Neural progenitor cell (in vitro differentiated cells): Measurements from ENCODE around the gene MOGAT3. TPM values are rescaled to one million over a fixed set of nuclear protein-coding genes. Genes with fewer than 3 reads are reported as not detected.

Experiments
- DNase-seq: peaks from one replicate; pipeline ENCODE4 v3.0.0-alpha.2; 2016; ENCODE audit warnings: low spot score
- H2AFZ ChIP-seq: fragments of 200-600 bp; sonication (generic); replicated peaks from 2 replicates; pipeline ENCODE4 v1.6.1; 2016; ENCODE audit warnings: antibody characterized with exemption
- H3F3A ChIP-seq: fragments of 200-600 bp; sonication (generic); 2 replicates; pipeline ENCODE4 v1.6.1; 2016; ENCODE audit warnings: antibody characterized with exemption, low read depth
- H3K27ac ChIP-seq: fragments of 200-600 bp; sonication (generic); 2 replicates; pipeline ENCODE4 v1.5.1; 2016; ENCODE audit warnings: mild to moderate bottlenecking
- H3K27me3 ChIP-seq: fragments of 200-600 bp; sonication (generic); 2 replicates; pipeline ENCODE4 v1.6.1; 2016; ENCODE audit warnings: mild to moderate bottlenecking, moderate library complexity
- H3K36me3 ChIP-seq: fragments of 200-600 bp; sonication (generic); 2 replicates; pipeline ENCODE4 v1.5.1; 2016
- H3K4me1 ChIP-seq: fragments of 200-600 bp; sonication (generic); 2 replicates; pipeline ENCODE4 v1.6.1; 2016; ENCODE audit warnings: mixed run types
- H3K4me2 ChIP-seq: fragments of 200-600 bp; sonication (generic); 2 replicates; pipeline ENCODE4 v1.6.1; 2016
- H3K4me3 ChIP-seq: fragments of 200-600 bp; sonication (generic); 2 replicates; pipeline ENCODE4 v1.5.1; 2016
- H3K79me2 ChIP-seq: fragments of 200-600 bp; sonication (generic); 2 replicates; pipeline ENCODE4 v1.6.1; 2016; ENCODE audit warnings: low read depth
- H3K9ac ChIP-seq: fragments of 200-600 bp; sonication (generic); 2 replicates; pipeline ENCODE4 v1.6.1; 2016
- H3K9me3 ChIP-seq: fragments of 200-600 bp; sonication (generic); 2 replicates; pipeline ENCODE4 v1.5.1; 2016; ENCODE audit warnings: low read depth
- H4K20me1 ChIP-seq: fragments of 200-600 bp; sonication (generic); 2 replicates; pipeline ENCODE4 v1.6.1; 2016; ENCODE audit warnings: low read depth
- H3K27ac Mint-ChIP-seq: 3 replicates; pipeline ENCODE4 v1.8.0; 2021; ENCODE audit warnings: mixed read lengths
- H3K27me3 Mint-ChIP-seq: 2 replicates; pipeline ENCODE4 v1.8.0; 2022; ENCODE audit warnings: low read depth, mild to moderate bottlenecking, inconsistent platforms, moderate library complexity, mixed read lengths; ENCODE audit not compliant: insufficient read depth
- H3K36me3 Mint-ChIP-seq: 3 replicates; pipeline ENCODE4 v1.8.0; 2021; ENCODE audit warnings: mixed read lengths
- H3K4me1 Mint-ChIP-seq: 3 replicates; pipeline ENCODE4 v1.8.0; 2021; ENCODE audit warnings: mixed read lengths
- H3K4me3 Mint-ChIP-seq: 3 replicates; pipeline ENCODE4 v1.8.0; 2021; ENCODE audit warnings: mild to moderate bottlenecking, moderate library complexity, mixed read lengths
- H3K9me3 Mint-ChIP-seq: 3 replicates; pipeline ENCODE4 v1.8.0; 2020; ENCODE audit warnings: mixed read lengths
- EZH2 ChIP-seq: fragments of 200-600 bp; sonication (generic); IDR thresholded peaks from 2 replicates; pipeline ENCODE4 v1.6.1; 2017; ENCODE audit warnings: antibody characterized with exemption, mild to moderate bottlenecking, moderate library complexity
- EZH2phosphoT487 ChIP-seq: fragments of 200-600 bp; sonication (generic); IDR thresholded peaks from 2 replicates; pipeline ENCODE4 v1.6.1; 2017; ENCODE audit warnings: antibody characterized with exemption
- total RNA-seq: library from RNA; depleted of rRNA; stranded (reverse); fragments of >200 nt; gene quantifications from 2 replicates; pipeline ENCODE4 v1.2.3, GENCODE V29; 2015; ENCODE audit warnings: low replicate concordance
- TF ChIP-seq, protein P1 (sequence below): fragments of 200-600 bp; sonication (generic); IDR thresholded peaks from 2 replicates; pipeline ENCODE4 v1.5.1; 2017; ENCODE audit warnings: antibody characterized with exemption, mild to moderate bottlenecking

The MOGAT3 gene
- total RNA-seq, 1 donor from 2014 or later = not detected

DNA sequence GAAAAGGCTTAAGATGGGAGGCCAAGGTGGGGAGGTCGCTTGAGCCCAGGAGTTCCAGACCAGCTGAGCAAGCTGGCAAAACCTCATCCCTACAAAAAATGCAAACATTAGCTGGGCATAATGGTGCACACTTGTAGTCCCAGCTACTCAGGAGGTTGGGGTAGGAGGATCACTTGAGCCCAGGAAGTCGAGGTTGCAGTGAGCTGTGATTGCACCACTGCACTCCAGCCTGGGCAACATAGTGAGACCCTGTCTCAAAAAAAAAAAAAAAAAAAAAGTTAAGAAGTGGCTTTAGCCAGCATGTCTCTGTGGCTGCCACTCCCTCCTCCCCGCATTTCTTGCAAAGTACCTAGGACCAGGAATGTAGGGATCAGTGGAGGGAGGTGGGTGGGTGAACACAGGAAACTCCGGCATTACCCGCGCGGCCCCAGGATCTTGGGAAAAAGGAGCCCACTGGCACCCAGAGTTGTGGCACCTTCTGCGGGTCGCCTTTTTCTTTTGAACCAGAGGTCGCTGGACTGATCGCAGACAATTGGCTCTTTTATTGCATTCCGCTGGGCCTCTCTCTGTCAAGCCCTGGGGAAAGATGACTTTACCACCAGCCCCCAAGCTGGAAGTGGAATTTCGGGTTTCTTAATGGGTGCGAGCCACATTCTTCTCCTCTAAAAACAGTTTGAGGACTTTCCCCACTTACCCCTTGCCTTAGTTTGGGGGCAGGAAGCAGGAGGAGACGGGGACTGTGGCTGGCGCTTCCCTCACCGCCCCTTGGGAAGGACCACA, 39.0 kb downstream of the MOGAT3 start:
- H3K4me1 Mint-ChIP-seq = peaks cover 33% of the 10 kb centered on the region
- Histone ChIP-seq H3K27ac (no peak overlapping the region), H3K27me3 (peaks cover 62% of the 10 kb centered on the region)

DNA sequence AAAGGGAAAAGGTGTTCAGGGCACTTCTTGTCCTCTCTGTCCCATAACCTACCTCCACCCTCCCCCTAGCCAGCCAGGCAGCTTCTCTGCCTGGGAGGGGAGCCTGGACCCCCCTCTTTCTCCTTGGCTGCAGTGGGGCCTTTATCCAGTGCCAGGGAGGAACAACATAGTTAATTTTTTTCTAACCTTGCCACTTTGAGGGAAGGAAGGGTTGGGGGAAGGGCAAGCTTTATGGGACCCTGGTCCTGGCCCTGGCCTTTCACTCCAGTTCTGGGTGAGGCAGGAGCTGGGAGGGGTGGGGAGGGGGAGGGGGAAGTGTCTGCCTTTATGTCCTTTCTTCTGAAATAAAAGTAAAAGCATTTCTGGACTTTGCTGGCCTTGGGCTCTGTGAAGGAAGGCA, 39.9 kb downstream of the MOGAT3 start:
- peaks cover 31% of the 10 kb centered on the region for H3K4me1 Mint-ChIP-seq

More for the DNA sequence above, 39.0 kb downstream of the MOGAT3 start:
- Histone ChIP-seq H3K4me3 (peak overlapping the region; percentile 51), H3K9ac (no peak overlapping the region), H3K79me2 (no peaks in the 10 kb centered on the region), H3F3A (peaks cover 36% of the 10 kb centered on the region), H3K36me3 (no peaks in the 10 kb centered on the region), H4K20me1 (peaks cover 48% of the 10 kb centered on the region), H3K4me2 (peak overlapping the region; percentile 84), H2AFZ (no peak overlapping the region), H3K4me1 (peaks cover 32% of the 10 kb centered on the region), H3K9me3 (no peaks in the 10 kb centered on the region)
- TF ChIP-seq, protein P1, sequence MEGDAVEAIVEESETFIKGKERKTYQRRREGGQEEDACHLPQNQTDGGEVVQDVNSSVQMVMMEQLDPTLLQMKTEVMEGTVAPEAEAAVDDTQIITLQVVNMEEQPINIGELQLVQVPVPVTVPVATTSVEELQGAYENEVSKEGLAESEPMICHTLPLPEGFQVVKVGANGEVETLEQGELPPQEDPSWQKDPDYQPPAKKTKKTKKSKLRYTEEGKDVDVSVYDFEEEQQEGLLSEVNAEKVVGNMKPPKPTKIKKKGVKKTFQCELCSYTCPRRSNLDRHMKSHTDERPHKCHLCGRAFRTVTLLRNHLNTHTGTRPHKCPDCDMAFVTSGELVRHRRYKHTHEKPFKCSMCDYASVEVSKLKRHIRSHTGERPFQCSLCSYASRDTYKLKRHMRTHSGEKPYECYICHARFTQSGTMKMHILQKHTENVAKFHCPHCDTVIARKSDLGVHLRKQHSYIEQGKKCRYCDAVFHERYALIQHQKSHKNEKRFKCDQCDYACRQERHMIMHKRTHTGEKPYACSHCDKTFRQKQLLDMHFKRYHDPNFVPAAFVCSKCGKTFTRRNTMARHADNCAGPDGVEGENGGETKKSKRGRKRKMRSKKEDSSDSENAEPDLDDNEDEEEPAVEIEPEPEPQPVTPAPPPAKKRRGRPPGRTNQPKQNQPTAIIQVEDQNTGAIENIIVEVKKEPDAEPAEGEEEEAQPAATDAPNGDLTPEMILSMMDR = no peak
- TF ChIP-seq EZH2 = no peak
- no peak for TF ChIP-seq EZH2phosphoT487
- H3K27me3 Mint-ChIP-seq = peaks cover 33% of the 10 kb centered on the region
- H3K36me3 Mint-ChIP-seq = peaks cover 11% of the 10 kb centered on the region
- H3K27ac Mint-ChIP-seq = no peak overlapping the region
- no peaks in the 10 kb centered on the region for H3K9me3 Mint-ChIP-seq
- DNase-seq = peak; percentile 46
- peak overlapping the region; percentile 81 for H3K4me3 Mint-ChIP-seq

DNA sequence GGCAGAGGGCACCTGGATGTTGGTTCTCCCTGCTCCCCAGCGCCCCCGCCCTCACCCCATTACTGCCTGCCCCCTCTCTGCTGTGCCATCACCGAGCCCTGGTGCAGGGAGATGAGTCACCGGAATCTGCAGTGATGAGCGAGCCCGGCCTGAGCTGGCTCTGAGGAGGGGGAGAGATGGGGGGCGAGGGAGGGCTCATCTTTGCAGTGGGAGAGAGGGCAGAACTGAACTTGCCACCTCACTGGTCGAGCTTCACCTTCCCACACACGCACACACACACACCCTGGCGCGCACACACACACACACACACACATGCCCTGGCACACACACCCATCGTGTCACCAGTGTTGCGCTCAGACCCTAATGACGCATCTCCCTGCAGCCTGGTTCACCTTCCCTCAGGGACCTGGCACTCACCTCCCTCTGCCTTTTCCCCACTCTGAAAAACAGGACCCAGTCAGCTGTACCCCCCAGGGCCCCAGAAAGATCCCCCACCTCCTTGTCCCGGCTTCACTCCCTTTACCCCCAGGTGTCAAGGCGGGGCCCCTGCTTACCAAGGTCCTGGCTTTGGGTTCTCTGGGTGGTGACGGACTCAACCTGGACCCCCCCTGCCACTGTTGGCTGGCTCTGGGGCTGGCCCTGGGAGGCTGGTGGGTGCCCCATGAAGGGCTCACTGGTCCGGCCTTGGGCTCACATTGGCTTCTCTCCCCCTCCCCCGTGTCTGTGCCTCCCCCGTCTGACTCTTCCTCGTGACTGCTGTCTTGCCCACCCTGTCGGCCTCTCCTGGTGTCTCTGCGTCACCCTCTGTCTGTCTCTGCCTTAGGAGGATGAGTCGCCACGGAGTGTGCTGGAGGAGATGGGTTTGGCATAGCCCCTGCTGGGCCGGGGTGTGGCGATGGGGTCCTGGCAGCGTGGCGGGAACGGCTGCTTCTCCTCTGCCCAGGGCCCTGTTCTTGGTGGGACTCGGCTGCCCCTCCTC, 40.9 kb downstream of the MOGAT3 start:
- H3K27me3 ChIP-seq = peaks cover 43% of the 10 kb centered on the region
- H3K27me3 Mint-ChIP-seq = peaks cover 20% of the 10 kb centered on the region
- H3K36me3 Mint-ChIP-seq = peaks cover 12% of the 10 kb centered on the region
- H4K20me1 ChIP-seq = peaks cover 35% of the 10 kb centered on the region
- H3F3A ChIP-seq = peaks cover 34% of the 10 kb centered on the region
- H3K9me3 Mint-ChIP-seq = no peaks in the 10 kb centered on the region
- no peak overlapping the region for H3K4me3 ChIP-seq
- no peak overlapping the region for H2AFZ ChIP-seq
- no peak overlapping the region for H3K4me3 Mint-ChIP-seq
- no peaks in the 10 kb centered on the region for H3K36me3 ChIP-seq
- no peak for TF ChIP-seq EZH2phosphoT487
- no peak for TF ChIP-seq EZH2
- TF ChIP-seq, protein P1 = no peak
- H3K79me2 ChIP-seq = peaks cover 8% of the 10 kb centered on the region
- H3K9me3 ChIP-seq = no peaks in the 10 kb centered on the region
- no peak overlapping the region for H3K27ac ChIP-seq
- H3K4me1 ChIP-seq = peaks cover 30% of the 10 kb centered on the region
- H3K27ac Mint-ChIP-seq = no peak overlapping the region
- H3K4me2 ChIP-seq = no peak overlapping the region
- DNase-seq = no peak
- H3K4me1 Mint-ChIP-seq = peaks cover 31% of the 10 kb centered on the region
- no peak overlapping the region for H3K9ac ChIP-seq

More for the DNA sequence above, 39.9 kb downstream of the MOGAT3 start:
- peaks cover 26% of the 10 kb centered on the region for H3K27me3 Mint-ChIP-seq
- Histone ChIP-seq H3K27ac (no peak overlapping the region), H3K9me3 (no peaks in the 10 kb centered on the region), H4K20me1 (peaks cover 42% of the 10 kb centered on the region), H3K27me3 (peaks cover 52% of the 10 kb centered on the region), H3K4me1 (peaks cover 26% of the 10 kb centered on the region), H3K4me2 (no peak overlapping the region), H3K4me3 (no peak overlapping the region), H2AFZ (no peak overlapping the region), H3K36me3 (no peaks in the 10 kb centered on the region), H3F3A (peaks cover 37% of the 10 kb centered on the region), H3K79me2 (no peaks in the 10 kb centered on the region), H3K9ac (no peak overlapping the region)
- H3K36me3 Mint-ChIP-seq = peaks cover 12% of the 10 kb centered on the region
- TF ChIP-seq EZH2 = no peak
- TF ChIP-seq, protein P1 = no peak
- TF ChIP-seq EZH2phosphoT487 = no peak
- H3K9me3 Mint-ChIP-seq = no peaks in the 10 kb centered on the region
- H3K27ac Mint-ChIP-seq = no peak overlapping the region
- no peak for DNase-seq
- no peak overlapping the region for H3K4me3 Mint-ChIP-seq
